HG03139 (cell line): ENCODE measurements around the gene MMD2.
A peak's percentile ranks its signal among the peaks of the same experiment; 100 is the strongest.
"Not testable (repeated sequence)": the region's sequence is repeated elsewhere in the genome, so short reads cannot be mapped to it uniquely, and the experiment has no call there.

Source experiments
- ATAC-seq: cut with Tn5 transposase; IDR thresholded peaks from one replicate; pipeline ENCODE4 v1.9.1; 2021; ENCODE audit not compliant: unreplicated experiment

Gene MMD2

GRCh38 chr7:4904346-4904745 lies 54.6 kb downstream of the MMD2 start:
- no peak for ATAC-seq

- ATAC-seq: no peak
Observed at GRCh38 chr7:4895766-4896165, 63.2 kb downstream of the MMD2 start.

GRCh38 chr7:4894482-4894881 lies 64.5 kb downstream of the MMD2 start:
- ATAC-seq: no peak

- no peak for ATAC-seq
Observed at GRCh38 chr7:4893929-4894475, 65.0 kb downstream of the MMD2 start.

- ATAC-seq: not testable (repeated sequence)
Observed at GRCh38 chr7:4893188-4893587, 65.8 kb downstream of the MMD2 start.

GRCh38 chr7:4891522-4891921 lies 67.5 kb downstream of the MMD2 start:
- ATAC-seq: not testable (repeated sequence)

- ATAC-seq: no peak
Observed at GRCh38 chr7:4889682-4890081, 69.3 kb downstream of the MMD2 start.

- no peak for ATAC-seq
Observed at GRCh38 chr7:4888161-4888560, 70.8 kb downstream of the MMD2 start.

- ATAC-seq: no peak
Observed at GRCh38 chr7:4886671-4887070, 72.3 kb downstream of the MMD2 start.

GRCh38 chr7:4885317-4885807 lies 73.6 kb downstream of the MMD2 start:
- no peak for ATAC-seq

GRCh38 chr7:4884164-4884563 lies 74.8 kb downstream of the MMD2 start:
- ATAC-seq: no peak

GRCh38 chr7:4883372-4884144 lies 75.4 kb downstream of the MMD2 start, which contains the start of gene RADIL:
Gene RADIL, minus strand, starts transcription at chr7:4883716. Its CDS starts 5,577 bp downstream, at chr7:4878139.
- ATAC-seq: peak; percentile 82

GRCh38 chr7:4883033-4883371 lies 76.0 kb downstream of the MMD2 start:
- ATAC-seq: no peak

- ATAC-seq: no peak
Observed at GRCh38 chr7:4882169-4883032, 76.6 kb downstream of the MMD2 start.

- ATAC-seq: no peak
Observed at GRCh38 chr7:4880218-4880617, 78.8 kb downstream of the MMD2 start.

GRCh38 chr7:4879396-4880081 lies 79.4 kb downstream of the MMD2 start:
- ATAC-seq: no peak

GRCh38 chr7:4878336-4879335 lies 80.4 kb downstream of the MMD2 start:
- ATAC-seq: no peak

- ATAC-seq: no peak
Observed at GRCh38 chr7:4876586-4876985, 82.4 kb downstream of the MMD2 start.

GRCh38 chr7:4875391-4875790 lies 83.6 kb downstream of the MMD2 start:
- ATAC-seq: no peak
